Neutrophil (primary cell): ENCODE data around the gene TK2.
"Not testable (repeated sequence)": the region's sequence is repeated elsewhere in the genome, so short reads cannot be mapped to it uniquely, and the experiment has no call there.

Source experiments
- H3K27ac ChIP-seq: fragments of 200-600 bp; sonication (generic); 2 replicates; pipeline ENCODE4 v1.5.1; 2016; ENCODE audit warnings: mild to moderate bottlenecking, moderate library complexity
- H3K27me3 ChIP-seq: fragments of 200-600 bp; sonication (generic); 2 replicates; pipeline ENCODE4 v1.6.0; 2016; ENCODE audit warnings: mild to moderate bottlenecking
- H3K36me3 ChIP-seq: fragments of 200-600 bp; sonication (generic); 2 replicates; pipeline ENCODE4 v1.5.1; 2017
- H3K4me1 ChIP-seq, 2 experiments: fragments of 200-600 bp in 1 of 2; sonication (generic) in 1 of 2; 1 replicate in 1 of 2; 2 replicates in 1 of 2; pipeline versions ENCODE4 v1.5.1 to v1.6.1; 2013 to 2016; ENCODE audit warnings: low read depth in 1 of 2, low read length in 1 of 2, mild to moderate bottlenecking in 1 of 2, moderate library complexity in 1 of 2; ENCODE audit not compliant: control insufficient read depth in 1 of 2, insufficient read depth in 1 of 2
- H3K4me3 ChIP-seq, 2 experiments: fragments of 200-600 bp in 1 of 2; sonication (generic) in 1 of 2; 1 replicate in 1 of 2; 2 replicates in 1 of 2; pipeline ENCODE4 v1.5.1; 2013 to 2016; ENCODE audit warnings: low read depth in 1 of 2, low read length in 1 of 2, mild to moderate bottlenecking in 1 of 2, moderate library complexity in 1 of 2
- H3K9me3 ChIP-seq: fragments of 200-600 bp; sonication (generic); 2 replicates; pipeline ENCODE4 v1.5.1; 2016
- CTCF ChIP-seq: fragments of 200-600 bp; sonication (generic); IDR thresholded peaks from 2 replicates; pipeline ENCODE4 v1.5.1; 2016; ENCODE audit warnings: antibody characterized with exemption

Gene TK2

DNA sequence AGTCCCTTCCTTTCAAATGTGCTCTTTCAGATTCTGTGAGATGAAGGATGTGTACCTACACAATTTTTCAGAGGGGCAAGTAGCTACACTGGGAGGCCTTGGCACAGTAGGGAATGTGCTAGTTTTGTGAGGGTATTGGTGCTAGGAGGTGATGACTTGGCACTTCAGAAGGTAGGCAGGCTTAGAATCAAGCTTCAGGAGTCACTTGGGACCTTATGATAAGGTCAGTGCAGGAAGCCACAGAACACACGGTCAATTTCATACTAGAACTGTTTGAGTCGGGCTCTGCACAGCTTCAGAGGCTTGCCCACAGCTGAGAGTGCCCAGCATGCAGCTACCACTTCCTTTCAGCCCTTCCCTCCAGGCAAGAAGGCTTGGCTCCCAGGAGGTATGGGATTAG lies 22.4 kb upstream of the TK2 start:
- Histone ChIP-seq H3K4me3 (no peak overlapping the region), H3K27me3 (peaks cover 8% of the 10 kb centered on the region), H3K4me1 (peaks cover 0 to 4% of the 10 kb centered on the region in 2 experiments), H3K27ac (peak overlapping the region; percentile 54), H3K9me3 (no peaks in the 10 kb centered on the region), H3K36me3 (peaks cover 47% of the 10 kb centered on the region)
- TF ChIP-seq CTCF = no peak

DNA sequence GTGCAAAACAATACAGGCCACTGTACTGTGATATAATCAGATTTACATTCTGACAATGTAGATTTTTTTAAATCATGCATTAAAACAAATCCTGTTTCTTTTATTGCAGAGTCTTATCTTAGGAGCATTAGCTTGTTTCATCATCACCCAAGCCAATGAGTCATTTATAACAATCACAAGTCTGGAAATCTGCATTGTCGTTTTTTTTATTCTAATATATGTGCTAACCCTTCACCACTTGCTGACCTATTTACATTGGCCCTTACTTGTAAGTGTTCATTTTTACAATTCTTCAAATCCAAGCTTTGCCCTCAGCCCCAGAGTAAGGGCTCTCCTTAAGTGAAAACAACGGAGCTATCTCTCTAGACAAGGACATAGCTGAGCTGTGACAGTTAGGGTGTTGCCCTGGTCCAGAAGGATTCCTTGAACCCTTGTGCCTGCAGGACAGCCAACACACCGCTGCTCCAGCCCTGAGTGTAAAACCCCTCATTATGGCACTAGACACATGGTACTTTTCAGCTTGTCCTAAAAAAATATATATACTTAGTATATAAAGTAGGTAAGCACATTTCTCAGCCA lies 20.0 kb upstream of the TK2 start:
- Histone ChIP-seq H3K4me1 (peaks cover 0 to 4% of the 10 kb centered on the region in 2 experiments), H3K27me3 (no peaks in the 10 kb centered on the region), H3K36me3 (peaks cover 69% of the 10 kb centered on the region), H3K9me3 (no peaks in the 10 kb centered on the region), H3K27ac (peak overlapping the region; percentile 54), H3K4me3 (no peak overlapping the region)
- no peak for TF ChIP-seq CTCF

DNA sequence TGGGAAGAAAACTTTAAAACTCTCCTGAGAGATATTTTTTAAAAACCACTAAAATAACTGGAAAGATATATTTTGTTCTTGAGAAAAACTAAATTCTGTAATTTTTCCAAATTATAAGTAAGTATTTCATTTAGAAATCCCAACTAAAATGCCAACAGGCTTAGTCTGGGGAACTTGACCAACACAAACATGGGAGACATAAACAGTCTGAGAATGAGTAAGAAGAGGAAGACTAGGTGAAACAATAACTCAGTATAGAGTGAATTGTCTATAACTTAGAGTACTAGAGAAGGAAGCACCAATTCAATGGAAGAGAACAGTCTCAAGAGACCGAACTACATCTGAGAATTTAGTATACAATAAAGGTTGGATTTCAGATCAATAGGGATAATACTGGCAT lies 19.2 kb upstream of the TK2 start:
- TF ChIP-seq CTCF = no peak
- H3K4me3 ChIP-seq = no peak overlapping the region
- H3K9me3 ChIP-seq = no peaks in the 10 kb centered on the region
- peaks cover 75% of the 10 kb centered on the region for H3K36me3 ChIP-seq
- peaks cover 0 to 5% of the 10 kb centered on the region in 2 experiments for H3K4me1 ChIP-seq
- no peaks in the 10 kb centered on the region for H3K27me3 ChIP-seq
- H3K27ac ChIP-seq = peak overlapping the region; percentile 34

GRCh38 chr16:66568355-66568754 lies 18.4 kb upstream of the TK2 start:
- TF ChIP-seq CTCF = no peak
- H3K4me1 ChIP-seq = peaks cover 0 to 11% of the 10 kb centered on the region in 2 experiments
- H3K9me3 ChIP-seq = no peaks in the 10 kb centered on the region
- peaks cover 83% of the 10 kb centered on the region for H3K36me3 ChIP-seq
- no peak overlapping the region for H3K4me3 ChIP-seq
- peak overlapping the region; percentile 28 for H3K27ac ChIP-seq
- H3K27me3 ChIP-seq = no peaks in the 10 kb centered on the region

GRCh38 chr16:66567270-66567669 lies 17.3 kb upstream of the TK2 start:
- H3K36me3 ChIP-seq = peaks cover 93% of the 10 kb centered on the region
- not testable (repeated sequence) for H3K9me3 ChIP-seq, H3K4me3 ChIP-seq, H3K27me3 ChIP-seq
- peak overlapping the region; percentile 16 for H3K27ac ChIP-seq
- H3K4me1 ChIP-seq = peaks cover 7 to 18% of the 10 kb centered on the region in 2 experiments

DNA sequence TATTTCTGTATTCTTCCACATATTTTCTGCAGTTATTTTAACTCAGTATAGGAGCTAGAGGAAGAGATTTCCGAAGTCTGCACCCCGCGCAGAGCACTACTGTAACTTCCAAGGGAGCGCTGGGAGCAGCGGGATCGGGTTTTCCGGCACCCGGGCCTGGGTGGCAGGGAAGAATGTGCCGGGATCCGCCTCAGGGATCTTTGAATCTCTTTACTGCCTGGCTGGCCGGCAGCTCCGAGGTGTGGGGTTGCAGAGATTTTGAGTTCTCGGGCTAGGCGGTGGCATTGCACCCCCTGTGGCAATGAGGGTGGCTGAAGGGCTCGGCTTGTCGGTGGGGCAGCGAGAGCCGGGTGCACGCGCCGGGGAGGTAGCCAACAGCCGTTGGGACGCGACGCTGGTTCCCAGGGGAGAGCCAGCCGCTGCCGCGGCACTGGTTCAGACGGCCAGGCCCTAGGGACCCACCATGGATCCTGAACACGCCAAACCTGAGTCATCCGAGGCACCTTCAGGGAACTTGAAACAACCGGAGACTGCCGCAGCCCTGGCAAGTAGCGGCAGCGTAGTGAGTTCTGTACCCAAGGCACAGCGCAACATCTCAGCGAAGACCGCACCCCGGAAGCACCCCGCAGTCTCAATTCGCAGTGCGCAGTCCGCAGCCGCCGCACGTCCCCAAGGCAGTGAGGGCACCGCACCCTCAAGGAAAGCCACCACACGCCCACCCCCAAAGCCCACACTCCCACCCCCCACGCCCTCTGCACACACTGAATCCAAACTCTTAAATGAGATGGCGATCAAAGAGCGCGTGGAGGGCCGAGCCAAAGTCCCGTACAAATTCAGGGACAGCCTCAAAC lies 16.4 kb upstream of the TK2 start, which contains the start of gene CMTM1:
CMTM1 (plus strand) TSS at position 389 of the 851 bp plus-strand sequence; CDS start at position 464, 75 bp downstream.
- H3K4me3 ChIP-seq = no peak within 1 kb of the TSS
- peaks cover 17 to 28% of the 10 kb centered on the region in 2 experiments for H3K4me1 ChIP-seq
- H3K9me3 ChIP-seq = no peaks in the 10 kb centered on the region
- peak within 1 kb of the TSS; percentile 58 for H3K27ac ChIP-seq
- H3K27me3 ChIP-seq = no peaks in the 10 kb centered on the region
- H3K36me3 ChIP-seq = peaks cover 93% of the 10 kb centered on the region
- TF ChIP-seq CTCF = no peak
